Measurements from ENCODE around the gene GPR31. TPM values are rescaled to one million over a fixed set of nuclear protein-coding genes. Genes with fewer than 3 reads are reported as not detected.

GPR31 gene
- polyA plus RNA-seq, 1 donor from 2014 or later: not detected

GRCh38 chr6:167107787-167108186 is 50.0 kb downstream of the GPR31 start:
- Histone ChIP-seq H3K9me2 (ENCODE audit: insufficient read depth, low read length) (no peaks in the 10 kb centered on the region), H3K9me3 (ENCODE audit: low read length) (no peaks in the 10 kb centered on the region), H3F3A (ENCODE audit: insufficient read depth, low read length, poor library complexity, severe bottlenecking) (no peaks in the 10 kb centered on the region), H3K36me3 (ENCODE audit: insufficient read depth, low read length) (no peaks in the 10 kb centered on the region), H3K4me3 (ENCODE audit: low read length) (no peak overlapping the region), H2AFZ (ENCODE audit: low read depth, low read length) (no peak overlapping the region), H3K27me3 (ENCODE audit: insufficient read depth, low read depth, low read length) (no peaks in the 10 kb centered on the region), H3K79me2 (replicated peaks; ENCODE audit: insufficient read depth, low read length) (no peaks in the 10 kb centered on the region), H3K4me2 (ENCODE audit: low read length) (no peak overlapping the region), H3K27ac (ENCODE audit: low read length) (no peak overlapping the region), H3K9ac (ENCODE audit: low read length) (no peak overlapping the region), H4K20me1 (ENCODE audit: insufficient read depth) (no peaks in the 10 kb centered on the region)
- TF ChIP-seq MXI1 (conservative IDR thresholded peaks at IDR 0.05; ENCODE audit: poor library complexity, severe bottlenecking): no peak

DNA sequence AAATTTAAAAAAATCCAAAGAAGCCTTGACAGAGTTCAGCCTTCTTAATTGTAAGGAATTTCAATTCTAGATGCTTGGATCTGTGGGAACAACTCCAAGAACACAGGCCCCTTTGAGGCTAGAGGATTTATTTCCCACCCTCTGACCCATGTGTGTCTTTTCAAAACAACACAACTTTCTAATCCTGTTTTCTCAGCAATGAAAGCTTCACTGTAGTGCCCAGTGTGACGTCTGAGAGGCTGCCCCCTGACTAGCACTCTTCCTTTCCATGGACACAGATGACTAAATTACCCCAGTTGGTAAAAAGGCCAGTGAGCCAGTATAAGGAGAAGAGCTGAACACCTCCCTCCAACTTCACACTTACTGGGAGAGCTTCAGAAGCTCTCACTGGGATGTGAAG is 51.4 kb downstream of the GPR31 start:
- Histone ChIP-seq H3K9me2 (ENCODE audit: insufficient read depth, low read length) (no peaks in the 10 kb centered on the region), H3K27ac (ENCODE audit: low read length) (no peak overlapping the region), H3K27me3 (ENCODE audit: insufficient read depth, low read depth, low read length) (no peaks in the 10 kb centered on the region), H3K9me3 (ENCODE audit: low read length) (no peaks in the 10 kb centered on the region), H3K36me3 (ENCODE audit: insufficient read depth, low read length) (no peaks in the 10 kb centered on the region), H3K9ac (ENCODE audit: low read length) (no peak overlapping the region), H3F3A (ENCODE audit: insufficient read depth, low read length, poor library complexity, severe bottlenecking) (no peaks in the 10 kb centered on the region), H3K79me2 (replicated peaks; ENCODE audit: insufficient read depth, low read length) (no peaks in the 10 kb centered on the region), H2AFZ (ENCODE audit: low read depth, low read length) (no peak overlapping the region), H4K20me1 (ENCODE audit: insufficient read depth) (no peaks in the 10 kb centered on the region), H3K4me3 (ENCODE audit: low read length) (no peak overlapping the region), H3K4me2 (ENCODE audit: low read length) (no peak overlapping the region)
- TF ChIP-seq POLR2AphosphoS5 (IDR thresholded peaks at IDR 0.05) (no peak), EZH2 (IDR thresholded peaks at IDR 0.05; ENCODE audit: borderline replicate concordance, insufficient read depth, low read length, poor library complexity, severe bottlenecking) (no peak), TAF1 (IDR thresholded peaks at IDR 0.05; ENCODE audit: low read depth) (no peak), EP300 (conservative IDR thresholded peaks at IDR 0.05; ENCODE audit: poor library complexity, severe bottlenecking) (no peak), SMC3 (conservative IDR thresholded peaks at IDR 0.05; ENCODE audit: poor library complexity) (no peak), RAD21 (conservative IDR thresholded peaks at IDR 0.05) (no peak), MXI1 (conservative IDR thresholded peaks at IDR 0.05; ENCODE audit: poor library complexity, severe bottlenecking) (no peak)
- TF ChIP-seq, protein P1, sequence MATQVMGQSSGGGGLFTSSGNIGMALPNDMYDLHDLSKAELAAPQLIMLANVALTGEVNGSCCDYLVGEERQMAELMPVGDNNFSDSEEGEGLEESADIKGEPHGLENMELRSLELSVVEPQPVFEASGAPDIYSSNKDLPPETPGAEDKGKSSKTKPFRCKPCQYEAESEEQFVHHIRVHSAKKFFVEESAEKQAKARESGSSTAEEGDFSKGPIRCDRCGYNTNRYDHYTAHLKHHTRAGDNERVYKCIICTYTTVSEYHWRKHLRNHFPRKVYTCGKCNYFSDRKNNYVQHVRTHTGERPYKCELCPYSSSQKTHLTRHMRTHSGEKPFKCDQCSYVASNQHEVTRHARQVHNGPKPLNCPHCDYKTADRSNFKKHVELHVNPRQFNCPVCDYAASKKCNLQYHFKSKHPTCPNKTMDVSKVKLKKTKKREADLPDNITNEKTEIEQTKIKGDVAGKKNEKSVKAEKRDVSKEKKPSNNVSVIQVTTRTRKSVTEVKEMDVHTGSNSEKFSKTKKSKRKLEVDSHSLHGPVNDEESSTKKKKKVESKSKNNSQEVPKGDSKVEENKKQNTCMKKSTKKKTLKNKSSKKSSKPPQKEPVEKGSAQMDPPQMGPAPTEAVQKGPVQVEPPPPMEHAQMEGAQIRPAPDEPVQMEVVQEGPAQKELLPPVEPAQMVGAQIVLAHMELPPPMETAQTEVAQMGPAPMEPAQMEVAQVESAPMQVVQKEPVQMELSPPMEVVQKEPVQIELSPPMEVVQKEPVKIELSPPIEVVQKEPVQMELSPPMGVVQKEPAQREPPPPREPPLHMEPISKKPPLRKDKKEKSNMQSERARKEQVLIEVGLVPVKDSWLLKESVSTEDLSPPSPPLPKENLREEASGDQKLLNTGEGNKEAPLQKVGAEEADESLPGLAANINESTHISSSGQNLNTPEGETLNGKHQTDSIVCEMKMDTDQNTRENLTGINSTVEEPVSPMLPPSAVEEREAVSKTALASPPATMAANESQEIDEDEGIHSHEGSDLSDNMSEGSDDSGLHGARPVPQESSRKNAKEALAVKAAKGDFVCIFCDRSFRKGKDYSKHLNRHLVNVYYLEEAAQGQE (IDR thresholded peaks at IDR 0.05; ENCODE audit: borderline replicate concordance): no peak
- TF ChIP-seq, protein P2, sequence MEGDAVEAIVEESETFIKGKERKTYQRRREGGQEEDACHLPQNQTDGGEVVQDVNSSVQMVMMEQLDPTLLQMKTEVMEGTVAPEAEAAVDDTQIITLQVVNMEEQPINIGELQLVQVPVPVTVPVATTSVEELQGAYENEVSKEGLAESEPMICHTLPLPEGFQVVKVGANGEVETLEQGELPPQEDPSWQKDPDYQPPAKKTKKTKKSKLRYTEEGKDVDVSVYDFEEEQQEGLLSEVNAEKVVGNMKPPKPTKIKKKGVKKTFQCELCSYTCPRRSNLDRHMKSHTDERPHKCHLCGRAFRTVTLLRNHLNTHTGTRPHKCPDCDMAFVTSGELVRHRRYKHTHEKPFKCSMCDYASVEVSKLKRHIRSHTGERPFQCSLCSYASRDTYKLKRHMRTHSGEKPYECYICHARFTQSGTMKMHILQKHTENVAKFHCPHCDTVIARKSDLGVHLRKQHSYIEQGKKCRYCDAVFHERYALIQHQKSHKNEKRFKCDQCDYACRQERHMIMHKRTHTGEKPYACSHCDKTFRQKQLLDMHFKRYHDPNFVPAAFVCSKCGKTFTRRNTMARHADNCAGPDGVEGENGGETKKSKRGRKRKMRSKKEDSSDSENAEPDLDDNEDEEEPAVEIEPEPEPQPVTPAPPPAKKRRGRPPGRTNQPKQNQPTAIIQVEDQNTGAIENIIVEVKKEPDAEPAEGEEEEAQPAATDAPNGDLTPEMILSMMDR (IDR thresholded peaks at IDR 0.05; ENCODE audit: poor library complexity, severe bottlenecking): no peak

Other genes with a start within 250 kb of the GPR31 start
- 68.3 and 73.9 TPM in 2 replicates for gene RNASET2, start 201.4 kb downstream of the GPR31 start, polyA plus RNA-seq
- gene CEP43, start 158.6 kb downstream of the GPR31 start, polyA plus RNA-seq: 68.1 and 78.2 TPM in 2 replicates
- gene CCR6, start 34.9 kb downstream of the GPR31 start, polyA plus RNA-seq: 0.68 TPM in 1 of 2 replicates, not detected in the other
- not detected in 2 replicates for gene UNC93A, start 133.3 kb upstream of the GPR31 start, polyA plus RNA-seq
- not detected in 2 replicates for gene TTLL2, start 167.1 kb upstream of the GPR31 start, polyA plus RNA-seq